NCI-H748 (cell line): ENCODE results near the gene LRRK1.
"Not testable (repeated sequence)": the region's sequence is repeated elsewhere in the genome, so short reads cannot be mapped to it uniquely, and the experiment has no call there.

Source experiments
- DNase-seq: peaks from one replicate; lab custom pipeline; 2025; ENCODE audit not compliant: unreplicated experiment; lab: John Stamatoyannopoulos, UW

Gene LRRK1

DNA sequence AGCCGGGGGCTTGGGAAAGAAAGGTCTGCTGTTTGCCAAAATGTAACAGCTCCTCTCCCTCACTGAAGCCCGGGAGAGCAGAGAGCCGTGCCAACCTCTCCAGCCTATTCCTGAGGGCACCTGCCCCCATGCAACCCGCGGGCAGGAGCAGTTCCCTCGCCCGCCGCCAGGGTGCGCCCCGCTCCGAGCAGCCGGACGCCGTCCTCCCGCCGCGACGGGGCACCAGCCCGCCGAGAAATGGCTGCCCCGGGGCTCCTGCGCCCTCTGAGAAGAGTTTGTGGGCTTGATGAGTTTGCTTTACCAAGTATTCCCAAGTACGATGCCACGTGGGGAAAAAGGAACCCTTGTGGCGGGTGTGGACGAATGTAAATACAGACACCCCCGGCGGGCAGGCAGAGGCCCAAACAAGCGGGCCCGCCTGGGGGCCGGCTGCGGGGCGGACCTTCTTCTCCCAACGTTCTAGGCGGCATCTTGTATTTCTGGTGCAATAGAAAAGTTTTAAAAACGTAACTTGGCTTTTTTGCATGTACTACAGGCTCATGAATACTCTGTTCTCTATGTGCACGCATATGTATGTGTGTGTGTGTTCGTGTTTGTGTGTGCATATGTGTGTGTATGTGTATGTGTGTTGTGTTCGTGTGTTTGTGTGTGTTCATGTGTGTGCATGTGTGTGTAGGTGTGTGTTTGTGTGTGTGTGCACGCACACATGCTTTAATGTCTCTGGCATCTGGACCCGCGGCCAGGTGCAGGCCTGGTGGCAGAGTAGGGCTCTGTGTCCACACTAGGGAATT is 169.8 kb downstream of the LRRK1 start:
- DNase-seq, result peak; percentile 37

DNA sequence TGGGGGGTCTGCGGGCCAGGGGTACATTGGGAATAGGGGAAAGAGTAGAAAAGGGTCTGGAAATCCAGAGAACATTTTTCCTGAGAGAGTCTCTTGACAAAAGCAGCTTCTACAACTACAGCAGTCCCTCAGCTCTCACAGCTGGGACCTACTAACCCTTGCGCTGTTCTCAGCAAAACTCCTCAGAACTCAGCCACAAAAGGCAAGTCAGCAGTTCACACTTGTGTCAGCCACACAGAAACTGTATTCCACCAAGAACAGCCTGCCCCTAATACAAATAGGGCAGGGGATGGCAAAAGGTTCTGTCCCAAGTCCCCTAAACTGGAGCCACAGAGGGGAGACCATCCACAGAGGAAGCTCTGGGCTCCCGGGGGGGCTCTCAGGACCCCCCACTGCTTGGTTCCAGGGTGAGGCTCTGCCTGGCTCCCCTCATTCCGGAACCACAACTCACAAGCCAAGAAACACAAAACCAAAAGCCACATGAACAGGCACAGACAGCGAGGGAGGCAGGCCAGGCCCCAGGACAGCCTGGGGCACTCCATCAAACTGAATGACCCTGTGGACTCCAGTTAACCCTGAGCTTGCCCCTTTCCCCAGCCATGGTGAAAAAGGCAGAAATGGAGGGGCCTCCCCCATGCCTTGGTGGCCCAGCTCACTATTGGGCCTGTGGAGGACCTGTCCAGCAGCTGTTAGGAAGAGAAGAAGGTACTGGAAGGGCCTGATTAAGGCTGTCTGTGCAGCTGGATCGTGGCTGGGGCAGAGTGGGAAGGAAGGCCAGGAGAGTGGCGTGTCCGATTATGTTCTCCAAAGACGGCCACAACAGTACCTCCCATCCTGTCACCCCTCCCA is 170.6 kb downstream of the LRRK1 start:
- no peak for DNase-seq

DNA sequence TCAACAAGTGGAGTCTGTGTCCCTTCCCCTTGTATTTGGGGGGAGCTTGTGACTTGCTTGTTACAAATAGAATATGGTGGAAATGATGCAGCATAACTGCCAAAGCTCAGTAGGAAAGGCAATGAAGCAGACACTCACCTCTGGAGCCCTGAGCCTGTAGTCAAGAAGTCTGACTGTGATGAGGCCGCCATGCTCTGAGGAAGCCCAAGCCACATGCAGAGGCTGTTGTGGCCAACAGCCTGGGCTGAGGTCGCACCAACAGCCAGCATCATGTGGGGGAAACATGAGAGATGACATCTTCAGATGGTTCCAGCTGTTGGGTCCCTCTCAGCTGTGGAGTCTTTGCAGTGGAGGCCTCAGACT is 171.3 kb downstream of the LRRK1 start:
- DNase-seq, result no peak

DNA sequence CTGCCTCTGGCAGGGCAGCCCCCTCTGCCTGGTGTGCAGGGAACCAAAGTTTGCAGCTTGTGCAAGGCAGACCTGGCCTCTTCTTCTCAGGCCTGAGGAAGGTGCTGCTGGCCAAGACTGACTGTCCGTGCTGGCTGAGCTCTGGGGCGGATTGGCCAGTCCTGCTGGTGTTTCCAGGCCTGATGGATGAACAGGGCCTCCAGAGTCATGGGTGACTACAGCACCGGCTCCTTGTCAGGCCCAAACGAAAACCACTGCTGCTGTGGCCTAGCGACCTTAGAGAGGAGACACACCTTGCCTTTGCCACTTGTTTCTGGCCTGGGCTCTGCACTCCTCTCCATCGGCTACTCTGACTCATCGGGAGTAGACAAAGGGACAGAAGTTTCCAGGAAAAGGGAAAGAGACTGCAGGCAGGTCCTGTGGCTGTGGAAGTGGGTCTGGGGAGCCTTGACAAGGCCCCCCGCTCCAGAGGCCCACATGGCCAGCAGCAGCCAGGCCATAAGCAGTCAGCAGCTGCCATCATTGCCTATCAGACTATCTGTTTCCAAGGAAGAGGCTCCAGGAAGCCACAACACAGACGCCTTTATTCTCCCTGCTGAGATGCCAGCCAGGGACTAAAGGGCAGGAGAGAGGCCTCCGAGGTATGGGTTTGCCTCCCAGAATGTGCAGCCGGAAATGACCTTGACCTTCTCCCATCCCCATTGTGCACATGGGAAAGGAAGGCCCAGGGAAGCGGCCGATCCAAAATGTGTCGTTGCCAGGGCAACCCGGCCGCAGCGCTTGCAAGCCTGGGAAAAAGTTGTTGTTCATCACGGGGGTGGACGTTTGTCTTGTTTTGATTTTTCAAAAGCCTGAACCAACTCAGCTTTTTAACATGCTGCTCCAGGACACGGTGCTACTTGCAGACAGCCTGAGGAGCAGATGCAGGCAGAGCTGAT is 172.2 kb downstream of the LRRK1 start:
- DNase-seq, result no peak

DNA sequence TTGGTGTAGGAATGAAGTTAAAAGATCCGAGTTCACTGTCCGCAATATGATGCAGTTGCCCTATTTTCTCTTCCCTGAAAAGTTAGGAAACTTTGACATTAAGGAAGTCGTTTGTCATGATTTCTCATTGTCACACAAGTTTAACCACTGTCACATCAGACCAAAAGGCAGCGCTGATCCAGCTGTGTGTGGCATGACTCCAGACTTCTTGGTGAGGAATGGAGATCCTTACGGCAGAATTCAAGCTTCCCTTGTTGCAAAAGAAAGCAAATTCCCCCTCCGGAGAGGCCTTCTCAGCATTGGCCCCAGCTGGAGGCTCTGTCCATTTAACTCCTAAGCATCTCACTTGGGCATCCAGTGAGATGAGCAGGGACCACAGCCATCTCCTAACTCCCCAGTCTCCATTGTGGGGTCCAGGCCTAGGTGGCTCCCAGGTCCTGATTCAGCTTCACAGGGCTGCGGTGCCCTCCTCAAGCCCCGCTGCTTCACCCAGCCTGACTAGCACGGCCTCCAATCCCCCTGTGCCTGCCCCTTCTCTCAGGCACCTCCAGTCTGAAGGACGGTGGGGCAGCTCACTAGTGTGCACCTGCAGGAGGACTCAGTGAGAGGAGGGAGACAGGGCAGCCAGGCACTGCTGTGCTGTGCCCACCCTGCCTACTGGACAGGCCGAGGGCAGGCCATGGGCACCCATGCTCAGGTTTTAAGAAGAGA is 173.2 kb downstream of the LRRK1 start:
- DNase-seq, result no peak

DNA sequence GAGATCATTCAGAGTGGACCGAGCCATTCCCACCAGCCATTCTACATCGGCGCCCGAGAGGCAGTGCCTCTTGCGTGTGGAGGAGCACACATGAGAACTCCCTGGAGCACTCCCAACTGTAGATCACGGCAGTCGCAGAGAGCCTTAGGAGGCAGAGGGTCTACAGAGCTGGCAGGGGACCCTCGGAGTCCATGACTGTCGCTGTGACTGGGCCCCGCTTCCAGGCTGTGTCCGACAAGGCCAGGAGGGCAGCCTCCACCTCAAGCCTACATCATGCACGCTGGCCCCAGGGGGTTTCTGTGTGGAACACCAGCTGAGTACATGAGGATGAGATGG is 173.7 kb downstream of the LRRK1 start:
- DNase-seq, result no peak

DNA sequence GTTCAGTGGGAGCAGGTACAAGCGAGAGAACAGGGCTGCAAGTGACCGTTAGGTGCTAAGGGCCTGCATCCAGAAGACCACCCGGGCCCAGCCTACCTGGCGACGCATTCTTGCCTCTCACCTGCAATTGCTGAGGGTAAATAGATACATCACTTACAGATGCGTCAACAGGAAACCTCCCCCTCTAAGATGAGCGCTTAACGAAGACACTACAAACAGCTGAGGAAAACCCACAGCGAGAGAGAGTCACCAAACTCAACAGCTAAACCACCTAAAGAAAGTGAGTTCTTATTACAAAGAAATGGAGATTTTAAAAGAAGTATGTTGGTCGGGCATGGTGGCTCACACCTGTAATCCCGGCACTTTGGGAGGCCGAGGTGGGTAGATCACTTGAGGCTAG is 174.8 kb downstream of the LRRK1 start:
- DNase-seq, result no peak

DNA sequence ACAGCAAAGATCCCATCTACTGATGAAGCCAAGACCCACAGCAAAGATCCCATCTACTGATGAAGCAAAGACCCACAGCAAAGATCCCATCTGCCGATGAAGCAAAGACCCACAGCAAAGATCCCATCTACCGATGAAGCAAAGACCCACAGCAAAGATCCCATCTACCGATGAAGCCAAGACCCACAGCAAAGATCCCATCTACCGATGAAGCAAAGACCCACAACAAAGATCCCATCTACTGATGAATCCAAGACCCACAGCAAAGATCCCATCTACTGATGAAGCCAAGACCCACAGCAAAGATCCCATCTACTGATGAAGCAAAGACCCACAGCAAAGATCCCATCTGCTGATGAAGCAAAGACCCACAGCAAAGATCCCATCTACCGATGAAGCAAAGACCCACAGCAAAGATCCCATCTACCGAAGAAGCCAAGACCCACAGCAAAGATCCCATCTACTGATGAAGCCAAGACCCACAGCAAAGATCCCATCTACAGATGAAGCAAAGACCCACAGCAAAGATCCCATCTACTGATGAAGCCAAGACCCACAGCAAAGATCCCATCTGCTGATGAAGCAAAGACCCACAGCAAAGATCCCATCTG is 176.7 kb downstream of the LRRK1 start:
- not testable (repeated sequence) for DNase-seq

DNA sequence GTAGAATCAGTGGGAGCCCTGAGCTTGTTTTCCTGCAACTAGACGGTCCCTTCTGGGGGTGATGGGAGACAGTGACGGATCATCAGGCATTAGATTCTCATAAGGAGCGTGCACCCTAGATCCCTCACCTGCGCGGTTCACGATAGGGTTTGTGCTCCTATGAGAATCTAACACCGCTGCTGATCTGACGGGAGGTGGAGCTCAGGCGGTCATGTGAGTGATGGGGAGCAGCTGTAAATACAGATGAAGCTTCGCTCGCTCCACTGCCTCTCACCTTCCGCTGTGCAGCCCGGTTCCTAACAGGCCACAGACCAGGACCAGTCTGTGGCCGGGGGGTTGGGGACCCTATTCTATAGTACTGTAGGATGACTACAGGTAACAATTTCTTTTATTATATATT is 178.0 kb downstream of the LRRK1 start:
- no peak for DNase-seq

DNA sequence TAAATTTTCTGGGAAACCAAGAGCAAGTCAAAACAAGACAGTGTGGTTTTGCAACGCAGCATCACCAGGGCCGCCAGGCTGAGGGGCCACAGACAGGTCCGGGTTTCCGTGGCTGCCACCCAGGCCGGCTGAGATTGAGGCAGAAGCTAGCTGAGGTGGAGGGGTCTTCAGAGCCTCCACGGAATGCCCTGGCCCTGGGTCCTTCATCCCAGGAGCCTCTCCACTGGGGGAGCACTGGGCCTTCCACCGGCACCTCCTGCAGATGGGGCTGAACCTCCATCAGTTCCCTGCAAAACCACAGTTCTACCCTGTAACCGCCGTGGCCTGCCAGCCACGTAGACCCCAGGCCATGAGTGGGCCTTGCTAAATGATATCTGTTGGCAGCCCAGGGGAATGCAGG is 180.0 kb downstream of the LRRK1 start:
- no peak for DNase-seq

DNA sequence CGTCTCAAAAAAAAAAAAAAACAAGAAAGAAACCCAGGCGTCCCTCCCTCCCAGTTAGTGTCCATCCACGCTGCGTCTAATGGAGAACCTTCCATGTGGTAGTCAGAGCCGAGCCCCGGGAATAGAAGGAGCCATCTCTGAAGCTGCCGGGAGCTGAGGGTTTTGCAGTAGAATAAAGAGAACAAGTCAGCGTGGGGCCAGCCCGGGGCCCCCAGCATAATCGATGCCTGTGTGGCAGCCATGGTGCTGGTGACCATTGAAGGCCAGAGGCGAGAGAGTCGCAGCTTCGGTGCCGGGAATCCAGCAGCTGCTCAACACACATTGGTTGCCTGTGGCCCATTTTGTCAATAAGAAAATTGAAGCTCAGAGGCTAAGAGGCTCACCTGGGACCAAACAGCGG is 181.0 kb downstream of the LRRK1 start:
- DNase-seq, result no peak

DNA sequence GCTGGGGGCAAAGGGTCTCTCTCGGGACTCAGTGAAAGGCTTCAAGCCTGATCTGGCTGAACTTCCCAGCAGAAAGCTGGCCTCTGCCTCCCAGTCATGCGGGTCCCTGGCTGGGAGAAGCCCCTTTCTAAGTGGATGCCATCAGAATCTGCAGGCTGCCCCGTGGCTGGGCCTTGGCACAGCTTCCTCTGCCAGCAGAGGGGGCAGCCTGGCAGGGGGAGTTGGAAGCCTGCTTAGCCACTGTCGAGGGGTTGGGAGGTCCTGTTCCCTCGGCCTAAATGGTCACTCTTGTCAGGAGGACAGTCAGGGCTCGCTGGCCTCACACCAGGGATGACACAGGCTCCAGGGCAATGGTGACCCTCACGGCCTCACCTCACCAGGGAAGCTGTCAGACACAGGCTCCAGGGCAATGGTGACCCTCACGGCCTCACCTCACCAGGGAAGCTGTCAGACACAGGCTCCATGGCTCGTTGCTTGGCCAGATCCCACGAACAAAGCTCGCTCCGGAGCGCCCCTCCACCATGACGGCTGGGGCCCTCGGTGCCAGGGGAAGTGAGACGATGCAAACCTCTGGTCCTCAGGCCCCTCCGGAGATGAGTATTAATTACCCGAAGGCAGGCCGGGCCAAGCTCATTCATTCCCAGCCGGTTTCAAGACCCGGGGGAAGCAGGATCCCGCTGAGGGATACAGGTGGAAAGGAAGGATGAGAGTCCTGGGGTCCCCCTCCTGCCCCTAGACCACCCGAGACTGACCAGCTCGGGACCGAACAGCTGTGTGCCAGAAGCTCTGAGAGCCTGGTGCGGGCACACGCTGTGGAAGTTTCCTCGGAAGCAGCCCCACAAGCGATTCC is 181.7 kb downstream of the LRRK1 start:
- no peak for DNase-seq

DNA sequence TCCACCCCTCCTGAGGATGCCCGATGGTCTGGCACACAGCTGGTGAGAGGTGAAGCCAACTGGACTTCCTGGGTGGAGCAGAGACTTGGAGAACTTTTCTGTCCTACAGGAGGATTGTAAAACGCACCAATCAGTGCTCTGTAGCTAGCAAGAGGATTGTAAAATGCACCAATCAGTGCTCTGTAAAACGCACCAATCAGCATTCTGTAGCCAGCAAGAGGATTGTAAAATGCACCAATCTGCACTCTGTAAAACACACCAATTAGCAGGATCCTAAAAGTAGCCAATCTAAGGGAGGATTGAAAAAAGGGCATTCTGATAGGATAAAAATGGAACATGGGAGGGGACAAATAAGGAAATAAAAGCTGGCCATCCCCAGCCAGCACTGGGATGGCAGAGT is 182.5 kb downstream of the LRRK1 start:
- no peak for DNase-seq

DNA sequence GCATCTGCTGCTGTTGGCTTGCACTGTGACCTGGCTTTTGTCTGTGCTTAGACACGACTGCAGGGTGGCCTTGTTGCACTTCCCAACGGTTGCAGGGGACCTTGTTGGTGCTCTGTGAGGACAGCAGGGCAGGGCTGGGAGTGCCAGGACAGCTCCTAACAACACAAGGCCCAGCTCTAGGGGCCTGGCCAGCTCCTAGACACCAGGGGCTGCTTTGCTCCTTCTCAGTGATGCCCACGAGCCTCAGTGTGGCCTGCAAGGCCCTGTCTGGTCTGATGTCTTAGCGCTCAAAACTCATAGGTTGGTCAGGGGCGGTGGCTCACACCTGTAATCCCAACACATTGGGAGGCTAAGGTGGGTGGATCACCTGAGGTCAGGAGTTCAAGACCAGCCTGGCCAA is 183.6 kb downstream of the LRRK1 start:
- no peak for DNase-seq

DNA sequence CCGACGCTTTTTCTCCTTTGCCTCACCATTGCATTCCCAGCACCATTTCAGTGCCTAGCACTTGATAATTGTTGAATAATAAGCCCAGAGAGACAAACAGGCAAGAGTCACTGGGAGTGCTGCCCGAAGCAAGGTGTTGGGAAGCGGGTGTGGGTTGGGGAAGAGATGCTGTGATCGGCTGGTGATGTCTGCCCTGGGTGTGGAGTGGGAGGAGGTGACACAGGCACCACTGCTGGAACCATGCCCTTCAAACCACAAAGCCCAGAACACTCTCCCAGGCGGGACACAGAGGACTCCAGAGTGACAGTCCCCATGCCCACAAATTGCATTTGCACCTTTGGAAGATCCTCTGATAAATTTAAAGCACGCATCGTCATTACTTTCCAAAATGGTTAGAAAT is 184.4 kb downstream of the LRRK1 start:
- no peak for DNase-seq

DNA sequence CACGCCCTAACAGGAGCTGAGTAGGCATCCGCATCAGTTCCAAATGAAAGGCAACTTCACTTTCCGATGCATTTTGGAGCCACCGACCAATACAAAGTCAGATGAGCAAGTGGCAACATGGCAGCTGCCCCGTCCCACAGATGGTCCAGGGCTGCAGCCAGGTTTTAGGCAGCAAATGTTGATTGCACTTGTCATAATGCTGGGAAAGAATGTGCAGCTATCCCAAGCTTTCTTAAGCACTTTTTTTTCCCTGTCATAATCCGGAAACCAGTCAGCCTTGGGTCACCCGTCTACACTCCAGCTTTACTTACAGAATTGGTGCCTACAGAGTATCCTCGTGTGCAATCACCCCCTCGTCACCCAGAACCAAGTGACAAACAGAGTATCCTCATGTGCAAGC is 185.0 kb downstream of the LRRK1 start:
- DNase-seq, result no peak

DNA sequence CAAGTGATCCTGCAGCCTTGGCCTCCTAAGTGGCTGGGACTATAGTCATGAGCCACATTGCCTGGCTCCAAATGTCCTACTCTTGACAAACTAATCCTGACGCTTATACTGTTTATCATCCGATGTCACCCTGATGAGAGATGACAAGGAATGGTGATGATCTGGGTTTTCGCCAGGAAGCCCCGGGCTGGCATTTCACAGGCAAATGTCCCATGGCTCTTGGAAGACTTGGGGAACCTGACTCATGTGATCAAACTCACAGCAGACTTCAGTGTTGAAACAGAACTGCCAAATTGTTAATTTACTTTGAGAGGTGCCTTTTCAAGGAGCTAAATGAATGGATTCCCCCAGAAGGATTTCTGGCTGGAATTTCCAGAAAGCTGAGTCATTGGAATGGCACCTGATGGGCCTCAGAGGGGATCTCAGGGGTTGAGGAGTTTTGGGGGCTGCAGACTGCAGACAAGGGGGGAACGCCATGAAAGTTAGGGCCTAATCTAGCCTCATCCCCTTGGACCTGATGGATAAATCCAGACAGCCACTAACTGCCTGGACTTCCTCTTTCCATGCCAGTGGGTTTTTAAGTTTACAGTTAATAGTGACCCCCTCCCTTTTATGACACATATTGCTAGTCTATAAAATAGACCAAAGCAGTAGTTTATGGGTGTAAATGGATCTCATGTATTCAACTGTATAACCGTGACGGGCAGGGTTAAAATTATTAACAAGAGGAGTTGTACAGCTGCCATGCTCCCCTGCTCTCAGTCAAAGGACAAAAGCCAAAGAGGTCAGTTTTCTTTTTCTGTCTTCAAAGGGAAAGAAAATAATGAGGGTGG is 186.1 kb downstream of the LRRK1 start:
- DNase-seq, result no peak

DNA sequence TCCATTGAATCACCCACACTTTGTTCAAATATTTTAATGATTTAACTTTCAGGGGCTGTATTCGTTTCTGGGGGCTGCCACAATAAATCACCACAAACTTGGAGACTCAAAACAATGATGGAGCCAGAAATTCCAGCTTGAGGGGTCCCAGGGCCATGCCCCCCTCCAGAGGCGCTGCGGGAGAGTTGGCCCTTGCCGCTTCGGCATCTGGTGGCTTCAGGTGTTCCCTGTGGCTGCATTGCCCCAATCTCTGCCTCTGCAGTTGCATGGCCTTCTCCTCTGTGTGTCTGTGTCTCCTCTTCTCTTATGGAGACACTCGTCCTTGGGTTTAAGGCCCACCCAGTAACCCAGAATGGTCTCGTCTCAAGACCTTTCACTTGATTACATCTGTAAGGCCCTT is 187.9 kb downstream of the LRRK1 start:
- no peak for DNase-seq
